ENCODE results near the gene CCDC82.

Gene CCDC82

GRCh38 chr11:96326959-96327358, 62.8 kb downstream of the CCDC82 start:
- DNase-seq, result no peak

GRCh38 chr11:96324912-96325311, 64.8 kb downstream of the CCDC82 start:
- DNase-seq, result no peak

GRCh38 chr11:96323642-96323985, 66.1 kb downstream of the CCDC82 start:
- no peak for DNase-seq

- DNase-seq, result no peak
Observed at GRCh38 chr11:96322775-96323641, 66.7 kb downstream of the CCDC82 start.

GRCh38 chr11:96321091-96321490, 68.6 kb downstream of the CCDC82 start:
- DNase-seq, result no peak

- DNase-seq, result no peak
Observed at GRCh38 chr11:96319898-96320656, 69.6 kb downstream of the CCDC82 start.

GRCh38 chr11:96318850-96319249, 70.9 kb downstream of the CCDC82 start:
- DNase-seq, result no peak

GRCh38 chr11:96318399-96318798, 71.3 kb downstream of the CCDC82 start:
- peak in 1 of 2 experiments; percentile 44 for DNase-seq

- no peak for DNase-seq
Observed at GRCh38 chr11:96317985-96318384, 71.7 kb downstream of the CCDC82 start.

GRCh38 chr11:96317571-96317970, 72.1 kb downstream of the CCDC82 start:
- DNase-seq, result no peak

- DNase-seq, result no peak
Observed at GRCh38 chr11:96316869-96317268, 72.8 kb downstream of the CCDC82 start.

GRCh38 chr11:96315476-96315875, 74.2 kb downstream of the CCDC82 start:
- no peak for DNase-seq

- no peak for DNase-seq
Observed at GRCh38 chr11:96314326-96315020, 75.2 kb downstream of the CCDC82 start.

- peak; percentile 14 to 28 for DNase-seq
Observed at GRCh38 chr11:96313163-96313562, 76.5 kb downstream of the CCDC82 start.

GRCh38 chr11:96311120-96311568, 78.6 kb downstream of the CCDC82 start:
- DNase-seq, result no peak

- no peak for DNase-seq
Observed at GRCh38 chr11:96310236-96310635, 79.5 kb downstream of the CCDC82 start.

GRCh38 chr11:96309643-96310017, 80.1 kb downstream of the CCDC82 start:
- DNase-seq, result no peak

GRCh38 chr11:96309016-96309642, 80.6 kb downstream of the CCDC82 start:
- no peak for DNase-seq

GRCh38 chr11:96307776-96308140, 82.0 kb downstream of the CCDC82 start:
- DNase-seq, result no peak

GRCh38 chr11:96306933-96307775, 82.6 kb downstream of the CCDC82 start:
- peak; percentile 24 to 29 for DNase-seq

- DNase-seq, result no peak
Observed at GRCh38 chr11:96306600-96306932, 83.1 kb downstream of the CCDC82 start.

GRCh38 chr11:96306071-96306470, 83.6 kb downstream of the CCDC82 start:
- no peak for DNase-seq

Measured in NCI-H526 (cell line).